Stomach (tissue), 9 donors: ENCODE data around the gene RBBP8NL. TPM values are rescaled to one million over a fixed set of nuclear protein-coding genes. Genes with fewer than 3 reads are reported as not detected.

ENCODE experiments used
- DNase-seq, 2 donors: peaks; one replicate each; pipeline versions ENCODE4 v3.0.0 to v3.0.0-alpha.2; 2013 to 2019
- H3K27ac ChIP-seq, 5 donors: fragments of 200-600 bp in 4 of 5; sonication (generic) in 4 of 5; one replicate each; pipeline ENCODE4 v1.5.1; 2013 to 2019; ENCODE audit warnings: mild to moderate bottlenecking in 1 of 5, moderate library complexity in 1 of 5
- H3K27me3 ChIP-seq, 3 donors: fragments of 200-600 bp; sonication (generic); one replicate each; pipeline ENCODE4 v1.5.1; 2017 to 2019; ENCODE audit warnings: mixed run types in 1 of 3
- H3K36me3 ChIP-seq, 4 donors: fragments of 200-600 bp; sonication (generic); 1 replicate in 3 of 4; 2 replicates in 1 of 4; pipeline ENCODE4 v1.5.1; 2016 to 2019
- H3K4me1 ChIP-seq, 4 donors: fragments of 200-600 bp; sonication (generic); one replicate each; pipeline ENCODE4 v1.5.1; 2016 to 2019
- H3K4me3 ChIP-seq, 4 donors: fragments of 200-600 bp; sonication (generic) in 3 of 4; one replicate each; pipeline ENCODE4 v1.5.1; 2016 to 2019; ENCODE audit warnings: mild to moderate bottlenecking in 1 of 4
- H3K9me3 ChIP-seq, 4 donors: fragments of 200-600 bp; sonication (generic); one replicate each; pipeline ENCODE4 v1.5.1; 2016 to 2019
- CTCF ChIP-seq, 7 experiments: fragments of 450-650 bp in 4 of 7; fragments of 200-600 bp in 3 of 7; sonication (generic) in 3 of 7; IDR thresholded peaks; one replicate each; pipeline ENCODE4 v1.5.1; 2016 to 2019; ENCODE audit warnings: antibody characterized with exemption in 7 of 7, control low read depth in 2 of 7, mild to moderate bottlenecking in 1 of 7
- EP300 ChIP-seq: sonication (generic); formaldehyde crosslinking; IDR thresholded peaks from one replicate; pipeline ENCODE4 v1.6.1; 2017; ENCODE audit warnings: antibody characterized with exemption
- POLR2A ChIP-seq, 4 donors: fragments of 450-650 bp; IDR thresholded peaks; one replicate each; pipeline ENCODE4 v1.6.1; 2016; ENCODE audit warnings: antibody characterized with exemption in 4 of 4, control low read depth in 2 of 4, mild to moderate bottlenecking in 1 of 4, moderate library complexity in 1 of 4
- POLR2AphosphoS5 ChIP-seq, 3 donors: sonication (generic); formaldehyde crosslinking; IDR thresholded peaks; one replicate each; pipeline ENCODE4 v1.6.1; 2016; ENCODE audit warnings: antibody characterized with exemption in 3 of 3
- WGBS, 5 donors: extraction: QIAGEN DNeasy Blood & Tissue Kit in 3 of 5; methylation state at CpG; one replicate each; pipeline versions ENCODE4 v1.1.5 to v1.1.7; 2013 to 2018; 5-methylcytosine and 5-hydroxymethylcytosine counted together
- intact Hi-C: fragments of 100-400 bp; cut with DNase I; formaldehyde crosslinking; loops from one replicate; pipeline ENCODE4 v1.15.1; 2023; ENCODE audit warnings: low total_unique reads
- polyA plus RNA-seq, 3 donors: library from polyadenylated mRNA; stranded (reverse); fragments of 200-250 nt; gene quantifications; one replicate each; pipeline ENCODE4 v1.2.3, GENCODE V29; 2013
- total RNA-seq, 5 donors: library from RNA; depleted of rRNA; stranded (reverse); fragments of >200 nt; gene quantifications; one replicate each; pipeline versions ENCODE4 v1.1.0 to v1.2.3, GENCODE V29; 2014 to 2016
- donor health status: healthy with polysubstance abuse.
- donor health status: Bipolar disorder and iron deficiency.
- donor health status: healthy.

The RBBP8NL gene
- total and polyA plus RNA-seq, 8 donors: 0.45 to 8.0 (median 2.2) TPM; not detected in 2

GRCh38 chr20:62370807-62371587, 56.3 kb downstream of the RBBP8NL start:
- peak; percentile 49 to 50 for DNase-seq
- Histone ChIP-seq H3K27me3 (peaks cover 0 to 52% (median 20%) of the 10 kb centered on the region in 3 donors), H3K4me3 (no peak overlapping the region), H3K9me3 (no peaks in the 10 kb centered on the region), H3K27ac (peak overlapping the region in 4 of 5 donors; percentile 53 to 92 (median 86)), H3K36me3 (no peaks in the 10 kb centered on the region), H3K4me1 (peaks cover 63 to 86% (median 77%) of the 10 kb centered on the region in 4 donors)
- WGBS, 5 donors: 48 to 70% (median 55%) methylated on average over 7 to 18 of the region's 18 CpGs
- TF ChIP-seq CTCF (IDR thresholded peaks at IDR 0.05) (no peak), POLR2AphosphoS5 (IDR thresholded peaks at IDR 0.05) (no peak), EP300 (no peak), POLR2A (IDR thresholded peaks at IDR 0.05) (no peak)
- intact Hi-C loops: no loop called here

GRCh38 chr20:62370115-62370806, 57.1 kb downstream of the RBBP8NL start:
- peaks cover 0 to 54% (median 20%) of the 10 kb centered on the region in 3 donors for H3K27me3 ChIP-seq
- H3K4me1 ChIP-seq: peaks cover 63 to 86% (median 77%) of the 10 kb centered on the region in 4 donors
- TF ChIP-seq POLR2AphosphoS5 (IDR thresholded peaks at IDR 0.05) (no peak), CTCF (IDR thresholded peaks at IDR 0.05) (no peak), EP300 (no peak), POLR2A (IDR thresholded peaks at IDR 0.05) (no peak)
- 33 to 53% (median 50%) methylated on average over 6 to 19 of the region's 19 CpGs for WGBS, 5 donors
- H3K4me3 ChIP-seq: no peak overlapping the region
- H3K9me3 ChIP-seq: no peaks in the 10 kb centered on the region
- H3K36me3 ChIP-seq: no peaks in the 10 kb centered on the region
- intact Hi-C loops: no loop called here
- DNase-seq: peak; percentile 49 to 58
- peak overlapping the region in 4 of 5 donors; percentile 53 to 92 (median 86) for H3K27ac ChIP-seq

GRCh38 chr20:62369815-62370114, 57.6 kb downstream of the RBBP8NL start:
- TF ChIP-seq POLR2A (IDR thresholded peaks at IDR 0.05): no peak
- no peak for TF ChIP-seq EP300
- no peak for TF ChIP-seq POLR2AphosphoS5 (IDR thresholded peaks at IDR 0.05)
- TF ChIP-seq CTCF (IDR thresholded peaks at IDR 0.05): no peak
- intact Hi-C loops: no loop called here
- WGBS, 5 donors: 33 to 71% (median 62%) methylated on average over 1 to 4 of the region's 4 CpGs
- no peaks in the 10 kb centered on the region for H3K36me3 ChIP-seq
- no peaks in the 10 kb centered on the region for H3K9me3 ChIP-seq
- peaks cover 0 to 54% (median 20%) of the 10 kb centered on the region in 3 donors for H3K27me3 ChIP-seq
- H3K4me3 ChIP-seq: no peak overlapping the region
- H3K4me1 ChIP-seq: peaks cover 63 to 86% (median 77%) of the 10 kb centered on the region in 4 donors
- no peak for DNase-seq
- H3K27ac ChIP-seq: peak overlapping the region in 4 of 5 donors; percentile 53 to 92 (median 86)

GRCh38 chr20:62368976-62369814, 58.1 kb downstream of the RBBP8NL start:
- peak in 1 of 2 donors; percentile 79 for DNase-seq
- H3K4me3 ChIP-seq: peak overlapping the region; percentile 67 to 90 (median 77)
- H3K9me3 ChIP-seq: no peaks in the 10 kb centered on the region
- H3K4me1 ChIP-seq: peaks cover 63 to 86% (median 77%) of the 10 kb centered on the region in 4 donors
- intact Hi-C loops: no loop called here
- WGBS, 5 donors: 23 to 35% (median 25%) methylated on average over 12 to 28 of the region's 28 CpGs
- peaks cover 0 to 54% (median 20%) of the 10 kb centered on the region in 3 donors for H3K27me3 ChIP-seq
- no peak for TF ChIP-seq EP300
- TF ChIP-seq POLR2A (IDR thresholded peaks at IDR 0.05): no peak
- no peak for TF ChIP-seq POLR2AphosphoS5 (IDR thresholded peaks at IDR 0.05)
- TF ChIP-seq CTCF (IDR thresholded peaks at IDR 0.05): peak in 3 of 7 experiments; percentile 20 to 52 (median 46)
- peak overlapping the region in 4 of 5 donors; percentile 82 to 92 (median 90) for H3K27ac ChIP-seq
- no peaks in the 10 kb centered on the region for H3K36me3 ChIP-seq
